Caki2 (cell line): ENCODE data around the gene NAPA. TPM values are rescaled to one million over a fixed set of nuclear protein-coding genes. Genes with fewer than 3 reads are reported as not detected.
A peak's percentile ranks its signal among the peaks of the same experiment; 100 is the strongest.

Source experiments
- DNase-seq: peaks from one replicate; pipeline ENCODE4 v3.0.0-alpha.2; 2015; ENCODE audit warnings: low read depth
- in situ Hi-C: cut with HindIII; loops from 2 replicates; pipeline ENCODE4 v1.10.0; 2016; ENCODE audit warnings: low sequenced_read_pairs, low pct_unique_long_range_greater_than_20kb, mixed read lengths
- total RNA-seq: library from RNA; depleted of rRNA; stranded (reverse); fragments of >200 nt; shearing (Covaris generic); gene quantifications from 2 replicates; pipeline ENCODE4 v1.2.3, GENCODE V29; 2014; ENCODE audit warnings: low replicate concordance; rRNA removed

NAPA gene
- total RNA-seq: 48.5 and 100 TPM in 2 replicates

GRCh38 chr19:47514869-47515588 is at the start of gene NAPA:
NAPA (minus strand) TSS chr19:47515063; CDS start chr19:47514940, 123 bp downstream.
- DNase-seq: peak; percentile 100
- in situ Hi-C loops: no loop called here

GRCh38 chr19:47564081-47564480 is 49.2 kb upstream of the NAPA start:
- DNase-seq: no peak
- in situ Hi-C loops: no loop called here

- DNase-seq: no peak
- in situ Hi-C loops: no loop called here
Observed at GRCh38 chr19:47561440-47562057, 46.7 kb upstream of the NAPA start.

GRCh38 chr19:47560999-47561398 is 46.1 kb upstream of the NAPA start:
- DNase-seq: no peak
- in situ Hi-C loops: no loop called here

GRCh38 chr19:47550129-47550528 is 35.3 kb upstream of the NAPA start:
- no peak for DNase-seq
- in situ Hi-C loops: no loop called here

GRCh38 chr19:47549261-47549862 is 34.5 kb upstream of the NAPA start:
- in situ Hi-C loops: no loop called here
- no peak for DNase-seq

- in situ Hi-C loops: no loop called here
Observed at GRCh38 chr19:47547199-47547598, 32.3 kb upstream of the NAPA start.

GRCh38 chr19:47545061-47545948 is 30.4 kb upstream of the NAPA start:
- DNase-seq: no peak
- in situ Hi-C loops: no loop called here

More at GRCh38 chr19:47547199-47547598, 32.3 kb upstream of the NAPA start:
- DNase-seq: no peak

GRCh38 chr19:47544476-47544875 is 29.6 kb upstream of the NAPA start:
- DNase-seq: no peak
- in situ Hi-C loops: no loop called here

GRCh38 chr19:47544075-47544474 is 29.2 kb upstream of the NAPA start:
- in situ Hi-C loops: no loop called here
- DNase-seq: no peak

- in situ Hi-C loops: no loop called here
- no peak for DNase-seq
Observed at GRCh38 chr19:47542030-47542475, 27.2 kb upstream of the NAPA start.

- in situ Hi-C loops: no loop called here
- peak; percentile 29 for DNase-seq
Observed at GRCh38 chr19:47541518-47541917, 26.7 kb upstream of the NAPA start.

GRCh38 chr19:47540748-47541147 is 25.9 kb upstream of the NAPA start:
- in situ Hi-C loops: no loop called here
- DNase-seq: no peak

- in situ Hi-C loops: no loop called here
- DNase-seq: no peak
Observed at GRCh38 chr19:47539747-47540311, 25.0 kb upstream of the NAPA start.

GRCh38 chr19:47538812-47539211 is 23.9 kb upstream of the NAPA start:
- no peak for DNase-seq
- in situ Hi-C loops: no loop called here

- no peak for DNase-seq
- in situ Hi-C loops: no loop called here
Observed at GRCh38 chr19:47537493-47537892, 22.6 kb upstream of the NAPA start.

- in situ Hi-C loops: no loop called here
- no peak for DNase-seq
Observed at GRCh38 chr19:47534628-47535027, 19.8 kb upstream of the NAPA start.
